Activated T-cell treated with anti-CD3 and anti-CD28 coated beads, Interleukin-2, amount 50 U/mL, for 72 hours (primary cell): ENCODE results near the gene NEURL4. TPM values are rescaled to one million over a fixed set of nuclear protein-coding genes. Genes with fewer than 3 reads are reported as not detected.
"Not testable (repeated sequence)": the region's sequence is repeated elsewhere in the genome, so short reads cannot be mapped to it uniquely, and the experiment has no call there.

ENCODE experiments used
- ATAC-seq, 2 donors: fragments of 150-1000 bp; cut with Tn5 transposase; replicated peaks in 1 of 2; 2 replicates each; pipeline ENCODE4 v1.10.0; 2021; ENCODE audit warnings: moderate library complexity in 2 of 2, mild to moderate bottlenecking in 1 of 2
- DNase-seq, 2 donors: peaks; one replicate each; pipeline ENCODE4 v3.0.0; 2021 to 2022; ENCODE audit warnings: mixed read lengths in 1 of 2
- H3K27ac Mint-ChIP-seq: one replicate; pipeline ENCODE4 v1.8.0; 2022; ENCODE audit warnings: mild to moderate bottlenecking, moderate library complexity, mixed read lengths
- H3K27me3 Mint-ChIP-seq: one replicate; pipeline ENCODE4 v1.8.0; 2022; ENCODE audit warnings: low read depth, mixed read lengths
- H3K36me3 Mint-ChIP-seq, 2 donors: one replicate each; pipeline ENCODE4 v1.8.0; 2022; ENCODE audit warnings: mixed read lengths in 2 of 2, mild to moderate bottlenecking in 1 of 2; ENCODE audit not compliant: insufficient read depth in 2 of 2
- H3K4me1 Mint-ChIP-seq: one replicate; pipeline ENCODE4 v1.8.0; 2022; ENCODE audit warnings: low read depth, mixed read lengths
- H3K4me3 Mint-ChIP-seq, 2 donors: one replicate each; pipeline ENCODE4 v1.8.0; 2022; ENCODE audit warnings: mild to moderate bottlenecking in 2 of 2, mixed read lengths in 2 of 2, moderate library complexity in 2 of 2
- H3K9me3 Mint-ChIP-seq, 2 donors: one replicate each; pipeline ENCODE4 v1.8.0; 2022; ENCODE audit warnings: mixed read lengths in 2 of 2
- total RNA-seq, 2 donors: library from RNA; stranded (reverse); gene quantifications; one replicate each; pipeline ENCODE4 v1.2.3, GENCODE V29; 2022

NEURL4 gene
- total RNA-seq, result 10 to 100 TPM; 35.7 to 37.6 TPM

DNA sequence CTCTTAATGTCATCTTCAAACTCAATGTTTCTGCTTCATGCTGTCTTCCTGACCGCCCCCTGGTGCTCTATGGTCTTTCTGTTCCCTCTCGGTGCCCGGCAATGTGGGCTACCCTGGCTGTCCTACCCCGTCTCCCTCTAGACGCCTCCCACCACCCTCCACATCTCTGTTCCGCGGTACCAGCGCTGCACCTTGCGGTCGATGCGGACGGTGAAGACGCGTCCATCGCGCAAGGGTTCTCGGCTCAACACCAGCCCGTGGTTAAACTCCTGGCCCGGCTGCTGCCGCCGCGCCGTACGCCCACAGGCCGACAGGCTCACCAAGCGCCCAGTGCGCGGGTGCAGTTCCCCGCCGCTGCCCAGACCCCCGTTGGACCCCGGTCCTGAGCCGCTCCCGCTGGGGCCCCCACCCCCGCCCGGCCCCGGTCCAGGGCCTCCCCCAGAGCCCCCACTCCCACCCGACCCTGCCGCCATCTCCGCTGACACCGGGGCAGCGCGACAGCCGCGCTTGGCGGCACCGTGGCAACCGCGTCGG lies at the start of gene NEURL4:
Gene NEURL4 (minus strand): TSS at position 496 of the 534 bp plus-strand sequence. CDS start 23 bp downstream, at position 473.
- peak within 1 kb of the TSS; percentile 96 for H3K27ac Mint-ChIP-seq
- ATAC-seq (peak; percentile 22 to 35), DNase-seq (no peak)
- H3K4me1 Mint-ChIP-seq, result peaks cover 41% of the 10 kb centered on the region
- H3K27me3 Mint-ChIP-seq, result no peaks in the 10 kb centered on the region
- H3K4me3 Mint-ChIP-seq, result peak within 1 kb of the TSS; percentile 89 to 92
- H3K9me3 Mint-ChIP-seq, result no peaks in the 10 kb centered on the region
- peaks cover 0 to 7% of the 10 kb centered on the region in 2 donors for H3K36me3 Mint-ChIP-seq

DNA sequence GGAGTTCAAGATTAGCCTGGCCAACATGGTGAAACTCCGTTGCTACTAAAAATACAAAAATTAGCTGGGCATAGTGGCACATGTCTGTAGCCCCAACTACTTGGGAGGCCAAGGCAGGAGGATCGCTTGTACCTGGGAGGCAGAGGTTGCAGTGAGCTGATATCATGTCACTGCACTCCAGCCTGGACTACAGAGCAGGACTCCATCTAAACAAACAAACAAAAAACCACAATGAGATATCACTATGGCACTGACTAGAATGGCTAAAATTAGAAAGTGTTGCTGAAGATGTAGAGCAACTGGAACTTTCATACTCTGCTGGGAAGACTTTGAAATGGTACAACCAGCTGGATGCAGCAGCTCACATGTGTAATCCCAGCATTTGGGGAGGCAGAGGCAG lies 45.2 kb upstream of the NEURL4 start:
- DNase-seq (no peak), ATAC-seq (no peak)
- Mint-ChIP-seq H3K9me3 (peaks cover 2% of the 10 kb centered on the region in 2 donors), H3K36me3 (peaks cover 2 to 4% of the 10 kb centered on the region in 2 donors), H3K4me3 (no peak overlapping the region), H3K27ac (no peak overlapping the region), H3K4me1 (no peaks in the 10 kb centered on the region), H3K27me3 (peaks cover 16% of the 10 kb centered on the region)

DNA sequence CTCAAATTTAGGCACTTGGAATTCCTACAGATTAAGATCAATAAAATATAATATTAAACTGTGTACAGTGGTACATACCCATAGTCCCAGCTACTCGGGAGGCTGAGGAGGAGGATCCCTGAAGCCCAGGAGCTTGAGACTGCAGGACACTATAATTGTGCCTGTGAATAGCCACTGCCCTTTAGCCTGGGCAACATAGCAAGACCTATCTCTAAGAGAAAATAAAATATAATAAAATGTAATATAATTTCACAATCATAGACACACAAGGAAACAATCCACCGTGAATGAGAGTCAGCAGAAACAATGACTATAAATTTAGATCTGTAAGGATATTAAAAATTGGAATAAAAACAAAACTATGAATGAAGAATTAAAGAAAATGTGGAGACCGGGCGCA lies 41.7 kb upstream of the NEURL4 start:
- no peaks in the 10 kb centered on the region for H3K27me3 Mint-ChIP-seq

DNA sequence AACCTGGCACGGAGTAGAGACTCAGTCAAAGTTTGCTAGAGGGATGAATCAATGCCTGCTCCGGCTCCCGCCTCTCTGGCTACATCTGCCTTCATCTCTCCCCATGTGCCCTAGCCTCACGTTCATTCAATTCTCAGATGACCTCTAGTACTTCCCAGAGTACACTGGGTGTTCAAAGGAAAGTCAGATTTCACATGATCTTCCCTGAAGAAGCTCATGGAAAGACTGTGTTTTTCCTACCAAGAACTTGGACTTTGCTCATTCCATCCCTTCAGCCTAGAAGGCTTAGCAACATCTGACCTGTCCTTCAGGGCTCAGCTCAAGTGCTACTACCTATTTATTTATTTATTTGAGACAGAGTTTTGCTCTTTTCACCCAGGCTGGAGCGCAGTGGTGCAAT lies 40.7 kb upstream of the NEURL4 start:
- Mint-ChIP-seq H3K36me3 (no peaks in the 10 kb centered on the region), H3K4me1 (no peaks in the 10 kb centered on the region), H3K4me3 (no peak overlapping the region), H3K9me3 (no peaks in the 10 kb centered on the region), H3K27ac (no peak overlapping the region), H3K27me3 (no peaks in the 10 kb centered on the region)
- no peak for ATAC-seq
- DNase-seq, result no peak

More for the DNA sequence above, 41.7 kb upstream of the NEURL4 start:
- no peak for DNase-seq
- Mint-ChIP-seq H3K36me3 (no peaks in the 10 kb centered on the region), H3K27ac (no peak overlapping the region), H3K4me1 (no peaks in the 10 kb centered on the region), H3K4me3 (no peak overlapping the region), H3K9me3 (no peaks in the 10 kb centered on the region)
- no peak for ATAC-seq

DNA sequence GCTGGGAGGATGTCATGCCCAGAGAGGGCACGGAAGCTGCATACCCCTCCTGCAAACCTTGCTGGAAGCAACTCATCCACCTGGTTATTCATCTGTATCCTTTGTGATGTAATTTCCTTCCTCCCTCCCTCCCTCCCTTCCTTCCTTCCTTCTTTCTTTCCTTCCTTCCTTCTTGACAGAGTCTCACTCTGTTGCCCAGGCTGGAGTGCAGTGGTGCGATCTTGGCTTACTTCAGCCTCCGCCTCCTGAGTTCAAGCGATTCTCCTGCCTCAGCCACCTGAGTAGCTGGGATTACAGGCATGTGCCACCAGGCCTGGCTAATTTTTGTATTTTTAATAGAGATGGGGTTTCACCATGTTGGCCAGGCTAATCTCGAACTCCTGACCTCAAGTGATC lies 39.5 kb upstream of the NEURL4 start:
- not testable (repeated sequence) for H3K4me3 Mint-ChIP-seq, H3K27ac Mint-ChIP-seq, ATAC-seq, H3K4me1 Mint-ChIP-seq, DNase-seq, H3K27me3 Mint-ChIP-seq, H3K9me3 Mint-ChIP-seq, H3K36me3 Mint-ChIP-seq

DNA sequence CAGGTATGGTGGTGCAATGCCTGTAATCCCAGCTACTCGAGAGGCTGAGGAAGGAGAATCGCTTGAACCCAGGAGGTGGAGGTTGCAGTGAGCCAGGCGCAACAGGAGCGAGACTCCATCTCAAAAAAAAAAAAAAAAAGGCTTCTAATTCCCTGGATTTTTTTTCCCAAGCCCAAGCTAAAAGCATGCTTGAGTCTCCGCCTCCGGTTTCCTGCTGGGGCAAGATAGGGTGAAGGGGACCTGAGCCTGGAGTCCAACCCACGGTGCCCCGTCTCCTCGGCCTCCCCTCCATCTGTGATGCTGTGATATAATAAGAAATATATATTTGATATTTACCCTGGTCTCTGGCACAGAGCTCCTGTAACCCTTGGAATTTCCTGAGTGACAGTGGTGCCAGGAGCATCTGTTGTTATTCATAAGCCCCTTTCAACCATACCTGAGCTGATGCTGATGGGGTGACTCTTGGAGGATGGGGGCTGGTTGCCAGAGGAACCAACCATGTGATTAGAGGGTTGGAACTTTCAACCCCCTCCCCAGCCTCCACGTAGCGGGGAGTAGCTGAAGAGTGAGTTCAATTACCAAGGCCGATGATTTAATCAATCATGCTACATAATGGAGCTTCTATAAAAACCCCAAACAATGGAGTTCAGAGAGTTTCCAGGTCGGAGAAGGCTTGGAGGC lies 38.9 kb upstream of the NEURL4 start:
- Mint-ChIP-seq H3K4me3 (no peak overlapping the region), H3K27ac (no peak overlapping the region), H3K27me3 (no peaks in the 10 kb centered on the region), H3K4me1 (no peaks in the 10 kb centered on the region), H3K9me3 (no peaks in the 10 kb centered on the region), H3K36me3 (no peaks in the 10 kb centered on the region)
- no peak for ATAC-seq
- DNase-seq, result no peak

DNA sequence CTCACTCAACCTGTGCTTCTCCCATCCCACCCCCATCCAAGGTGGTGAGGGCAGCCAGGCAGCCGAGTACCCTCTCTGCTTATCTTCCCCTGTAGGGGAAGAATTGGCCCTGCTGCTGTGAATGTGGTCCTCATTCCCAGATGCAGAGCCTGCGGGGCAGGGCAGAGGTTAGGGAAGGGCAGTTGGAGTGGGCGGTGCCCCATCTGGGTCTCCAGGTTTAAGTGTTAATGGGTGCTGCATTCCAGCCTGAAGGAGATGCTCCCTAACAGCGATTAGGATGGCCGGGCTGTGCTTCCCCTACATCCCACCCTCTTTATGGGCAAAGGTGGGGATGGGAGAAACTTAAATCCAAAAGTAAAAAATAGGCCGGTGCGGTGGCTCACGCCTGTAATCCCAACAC lies 37.9 kb upstream of the NEURL4 start:
- no peak for ATAC-seq
- no peaks in the 10 kb centered on the region for H3K9me3 Mint-ChIP-seq
- no peak overlapping the region for H3K27ac Mint-ChIP-seq
- H3K4me3 Mint-ChIP-seq, result no peak overlapping the region
- no peaks in the 10 kb centered on the region for H3K4me1 Mint-ChIP-seq
- no peak for DNase-seq
- H3K27me3 Mint-ChIP-seq, result no peaks in the 10 kb centered on the region
- no peaks in the 10 kb centered on the region for H3K36me3 Mint-ChIP-seq

DNA sequence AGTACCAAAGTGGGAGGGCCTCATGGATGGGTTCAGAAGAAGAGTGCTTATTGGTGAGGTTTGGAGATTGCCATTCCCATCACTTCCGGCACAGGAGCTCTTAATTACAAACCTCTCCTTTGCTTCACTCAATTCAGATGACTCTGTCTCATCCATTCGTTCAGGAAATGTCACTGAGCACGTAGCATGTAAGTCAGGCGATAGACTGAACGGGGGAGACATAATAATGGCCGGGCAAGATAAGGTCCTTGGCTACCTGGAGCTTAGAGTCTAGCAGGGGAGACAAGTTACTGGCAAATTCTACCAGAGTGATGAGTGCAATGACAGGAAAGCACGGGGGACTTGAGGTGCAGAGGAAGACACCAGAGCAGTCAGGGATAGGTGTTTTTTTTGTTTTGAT lies 36.8 kb upstream of the NEURL4 start:
- not testable (repeated sequence) for ATAC-seq, H3K36me3 Mint-ChIP-seq, H3K4me3 Mint-ChIP-seq, H3K4me1 Mint-ChIP-seq, H3K27me3 Mint-ChIP-seq, H3K9me3 Mint-ChIP-seq, DNase-seq, H3K27ac Mint-ChIP-seq

DNA sequence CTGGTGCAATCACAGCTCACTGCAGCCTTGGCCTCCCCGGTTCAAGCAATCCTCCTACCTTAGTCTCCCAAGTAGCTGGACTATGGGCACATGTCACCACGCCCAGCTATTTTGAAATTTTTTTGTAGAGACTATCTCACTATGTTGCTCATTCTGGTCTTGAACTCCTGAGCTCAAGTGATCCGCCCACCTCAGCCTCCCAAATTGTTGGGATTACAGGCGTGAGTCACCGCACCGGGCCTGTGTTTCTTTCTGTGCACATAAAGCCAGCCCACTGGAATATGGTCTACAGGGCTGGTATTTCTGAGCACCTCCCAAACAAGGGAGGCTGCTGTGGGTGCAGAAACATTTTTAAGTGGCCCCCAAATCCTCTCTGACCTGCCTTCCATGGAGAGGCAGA lies 34.2 kb upstream of the NEURL4 start:
- ATAC-seq, result no peak
- DNase-seq, result no peak
- no peaks in the 10 kb centered on the region for H3K9me3 Mint-ChIP-seq
- no peaks in the 10 kb centered on the region for H3K36me3 Mint-ChIP-seq
- H3K4me1 Mint-ChIP-seq, result no peaks in the 10 kb centered on the region
- H3K4me3 Mint-ChIP-seq, result no peak overlapping the region
- no peak overlapping the region for H3K27ac Mint-ChIP-seq
- H3K27me3 Mint-ChIP-seq, result peaks cover 5% of the 10 kb centered on the region

DNA sequence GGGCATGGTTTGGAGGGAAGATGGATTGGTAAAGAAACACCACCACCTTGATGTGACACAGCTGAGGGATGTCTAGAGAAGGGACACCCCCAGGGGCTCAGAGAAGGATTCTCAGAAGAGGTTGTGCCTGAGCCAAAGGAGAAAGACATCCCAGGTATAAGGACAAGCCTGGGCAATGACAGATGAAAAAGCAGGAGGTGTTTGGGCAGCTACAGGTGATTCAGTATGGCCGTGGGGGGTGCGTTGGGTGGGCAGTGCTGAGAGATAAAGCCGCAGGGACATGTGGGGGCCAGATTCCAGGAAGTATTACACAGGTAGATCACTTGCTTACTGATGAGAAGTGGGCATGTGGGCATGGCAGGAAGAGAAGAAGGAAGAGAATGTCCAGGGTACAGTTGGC lies 32.8 kb upstream of the NEURL4 start:
- no peaks in the 10 kb centered on the region for H3K4me1 Mint-ChIP-seq

DNA sequence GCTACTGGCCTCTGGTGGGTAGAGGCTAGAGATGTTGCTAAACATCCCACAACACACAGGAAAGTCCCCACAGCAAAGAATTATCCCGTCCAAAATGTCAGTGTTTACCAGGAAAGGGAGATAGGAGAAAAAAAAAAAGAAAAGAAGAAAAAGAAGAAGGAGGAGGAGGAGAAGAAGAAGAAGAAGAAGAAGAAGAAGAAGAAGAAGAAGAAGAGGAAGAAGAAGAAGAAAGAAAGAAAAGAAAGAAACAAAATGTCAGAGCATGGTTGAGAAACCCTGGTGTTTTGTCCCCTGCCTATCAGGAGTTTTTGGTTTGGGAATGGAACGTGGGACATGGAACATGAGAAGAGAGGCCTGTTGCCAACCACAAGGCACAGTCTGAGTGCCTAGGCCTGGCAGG lies 28.2 kb upstream of the NEURL4 start:
- peaks cover 0 to 1% of the 10 kb centered on the region in 2 donors for H3K36me3 Mint-ChIP-seq
- ATAC-seq, result no peak
- peaks cover 12% of the 10 kb centered on the region for H3K27me3 Mint-ChIP-seq
- no peak overlapping the region for H3K4me3 Mint-ChIP-seq
- no peak for DNase-seq
- peak overlapping the region; percentile 72 for H3K27ac Mint-ChIP-seq
- no peaks in the 10 kb centered on the region for H3K9me3 Mint-ChIP-seq
- peaks cover 28% of the 10 kb centered on the region for H3K4me1 Mint-ChIP-seq

More for the DNA sequence above, 32.8 kb upstream of the NEURL4 start:
- Mint-ChIP-seq H3K9me3 (no peaks in the 10 kb centered on the region), H3K27ac (no peak overlapping the region), H3K27me3 (peaks cover 8% of the 10 kb centered on the region), H3K36me3 (no peaks in the 10 kb centered on the region), H3K4me3 (no peak overlapping the region)
- DNase-seq, result no peak
- ATAC-seq, result no peak

DNA sequence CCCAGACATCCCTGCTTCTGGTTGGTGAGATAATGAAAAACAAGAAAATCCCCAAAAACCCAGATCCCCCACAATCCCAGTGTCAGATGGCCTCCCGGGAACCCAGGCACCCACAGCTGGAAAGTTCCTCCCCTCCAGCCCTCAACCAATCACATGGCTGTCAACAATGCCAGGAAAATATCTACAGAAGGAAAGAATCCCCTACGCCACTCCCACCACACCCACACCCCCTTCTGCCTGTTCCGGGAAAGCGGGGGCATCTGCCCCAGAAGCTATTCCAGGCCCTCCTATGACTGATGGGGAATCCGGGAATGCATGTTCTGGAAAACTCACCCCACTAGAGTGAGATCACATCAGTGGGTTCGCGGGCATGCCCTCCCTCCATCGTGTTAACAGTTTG lies 27.6 kb upstream of the NEURL4 start:
- no peaks in the 10 kb centered on the region for H3K9me3 Mint-ChIP-seq
- H3K36me3 Mint-ChIP-seq, result peaks cover 0 to 2% of the 10 kb centered on the region in 2 donors
- no peak for DNase-seq
- no peak overlapping the region for H3K27ac Mint-ChIP-seq
- H3K27me3 Mint-ChIP-seq, result peaks cover 11% of the 10 kb centered on the region
- H3K4me3 Mint-ChIP-seq, result no peak overlapping the region
- ATAC-seq, result no peak
- H3K4me1 Mint-ChIP-seq, result peaks cover 30% of the 10 kb centered on the region

DNA sequence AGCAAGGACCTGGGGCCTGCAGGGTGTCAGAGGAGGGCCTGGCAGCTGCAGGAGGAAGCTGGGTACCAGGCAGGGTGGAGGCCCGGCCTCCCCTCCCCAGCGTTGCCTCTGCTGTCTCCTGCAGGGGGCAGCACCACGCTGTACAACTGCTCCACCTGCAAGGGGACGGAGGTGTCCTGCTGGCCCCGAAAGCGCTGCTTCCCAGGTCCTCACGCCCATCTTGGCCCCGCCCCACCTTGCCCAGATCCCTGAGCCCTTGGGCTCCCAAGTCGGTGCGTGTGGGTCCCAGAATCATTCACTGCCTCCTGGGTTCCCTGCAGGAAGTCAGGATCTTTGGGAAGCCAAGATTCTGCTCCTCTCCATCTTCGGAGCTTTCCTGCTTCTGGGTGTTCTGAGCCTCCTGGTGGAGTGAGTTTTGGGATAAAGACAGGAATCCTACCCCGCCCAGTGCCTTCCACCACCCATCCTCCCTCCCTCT lies 27.0 kb upstream of the NEURL4 start:
- DNase-seq, result peak; percentile 91
- H3K27me3 Mint-ChIP-seq, result peaks cover 6% of the 10 kb centered on the region
- H3K4me3 Mint-ChIP-seq, result no peak overlapping the region
- H3K36me3 Mint-ChIP-seq, result peaks cover 2 to 4% of the 10 kb centered on the region in 2 donors
- H3K9me3 Mint-ChIP-seq, result no peaks in the 10 kb centered on the region
- H3K27ac Mint-ChIP-seq, result no peak overlapping the region
- ATAC-seq, result peak; percentile 66 to 70
- H3K4me1 Mint-ChIP-seq, result peaks cover 34% of the 10 kb centered on the region

DNA sequence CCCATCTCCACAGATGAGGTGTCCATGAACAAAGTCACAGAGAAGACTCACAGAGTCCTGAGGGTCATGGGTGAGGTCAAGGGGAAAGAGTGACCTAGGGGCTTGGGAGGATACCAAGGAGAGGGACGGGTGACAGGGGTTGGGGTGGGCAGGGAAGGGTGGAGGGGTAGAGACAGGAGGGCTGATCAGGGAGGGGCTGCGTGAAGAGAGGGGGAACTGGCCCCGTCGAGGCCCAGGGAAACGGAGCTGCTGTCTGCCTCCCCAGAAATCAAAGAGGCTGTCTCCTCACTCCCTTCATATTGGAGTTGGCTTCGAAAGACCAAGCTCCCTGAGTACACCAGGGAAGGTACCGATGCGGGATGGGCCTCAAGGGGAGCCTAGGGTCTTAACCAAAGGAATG lies 26.4 kb upstream of the NEURL4 start:
- ATAC-seq (no peak), DNase-seq (no peak)
- Mint-ChIP-seq H3K27ac (no peak overlapping the region), H3K27me3 (peaks cover 6% of the 10 kb centered on the region), H3K9me3 (no peaks in the 10 kb centered on the region), H3K36me3 (peaks cover 2 to 4% of the 10 kb centered on the region in 2 donors), H3K4me1 (peaks cover 37% of the 10 kb centered on the region), H3K4me3 (peak overlapping the region in 1 of 2 donors; percentile 27)
